GM10266 (cell line): ENCODE results near the gene HECTD2.

ENCODE experiments used
- DNase-seq: peaks from one replicate; pipeline ENCODE4 v3.0.0; 2012; ENCODE audit errors: extremely low spot score
- CTCF ChIP-seq: IDR thresholded peaks from 2 replicates; pipeline ENCODE4 v1.5.1; 2012; ENCODE audit warnings: mild to moderate bottlenecking, low read depth; ENCODE audit not compliant: control insufficient read depth, insufficient read depth; ENCODE audit errors: missing control alignments

The HECTD2 gene

GRCh38 chr10:91474009-91474408, 63.9 kb downstream of the HECTD2 start:
- DNase-seq = no peak
- no peak for TF ChIP-seq CTCF

GRCh38 chr10:91477236-91477635, 67.1 kb downstream of the HECTD2 start:
- no peak for DNase-seq
- TF ChIP-seq CTCF = no peak

- TF ChIP-seq CTCF = no peak
- no peak for DNase-seq
These were observed 69.4 kb downstream of the HECTD2 start for GRCh38 chr10:91479583-91479982.

DNA sequence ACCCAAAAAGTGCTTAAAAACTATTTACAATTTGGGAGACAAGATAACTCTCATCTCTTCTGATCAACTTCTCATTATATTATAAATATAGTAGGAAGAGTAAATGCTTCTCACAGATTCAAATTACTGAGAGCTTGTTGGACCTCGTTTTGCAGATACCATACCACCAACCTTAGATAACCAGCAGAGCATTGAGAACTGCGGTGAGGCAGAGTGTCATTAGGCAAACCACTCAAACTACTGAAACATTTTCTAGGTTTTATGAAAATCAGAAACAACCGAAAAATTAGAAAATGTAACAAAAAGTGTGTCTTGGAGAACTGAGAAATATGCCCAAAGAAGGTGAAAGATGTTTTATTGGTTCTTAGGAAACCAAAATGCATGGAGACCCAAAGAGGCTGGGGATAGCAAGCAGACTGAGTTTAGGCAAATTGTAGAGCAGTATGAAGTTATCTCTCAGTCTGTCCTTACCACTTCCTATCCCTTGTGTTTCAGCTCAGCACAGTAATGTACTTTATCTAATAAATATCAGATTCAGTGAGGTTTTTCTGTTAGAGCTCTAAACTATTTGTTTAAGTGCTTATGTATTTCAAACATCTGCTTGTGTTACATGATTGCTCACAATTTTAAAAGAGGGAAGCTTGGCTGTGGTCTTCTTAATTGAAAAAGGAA, 77.9 kb downstream of the HECTD2 start:
- no peak for DNase-seq
- no peak for TF ChIP-seq CTCF

GRCh38 chr10:91493313-91493712, 83.2 kb downstream of the HECTD2 start:
- TF ChIP-seq CTCF = no peak
- peak; percentile 12 for DNase-seq

GRCh38 chr10:91495402-91495801, 85.3 kb downstream of the HECTD2 start:
- DNase-seq = no peak
- no peak for TF ChIP-seq CTCF

DNA sequence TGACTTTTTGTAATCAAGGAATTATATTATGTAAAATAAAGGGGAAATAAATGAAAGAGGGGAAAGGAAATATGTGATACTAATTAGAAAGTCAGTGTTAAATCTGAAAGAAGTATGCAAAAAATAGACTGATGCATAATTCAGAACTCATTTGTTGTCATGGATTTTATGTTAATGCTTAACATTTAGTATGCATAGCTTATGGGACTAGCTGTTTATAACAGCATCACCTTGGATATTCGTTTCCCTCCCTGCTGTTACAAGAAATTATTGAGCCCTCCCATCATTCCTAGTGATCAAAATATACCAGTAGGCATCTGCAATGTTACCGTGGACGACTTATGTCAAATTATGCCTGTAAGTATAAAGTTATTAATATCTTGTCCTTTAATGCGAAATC, 85.9 kb downstream of the HECTD2 start:
- TF ChIP-seq CTCF = no peak

More for the DNA sequence above, 85.9 kb downstream of the HECTD2 start:
- DNase-seq = no peak
